GM19193 (cell line): ENCODE results near the gene EXOC4.

Experiments used
- POLR2A ChIP-seq: IDR thresholded peaks from 4 replicates; pipeline ENCODE4 v1.6.1; 2011; ENCODE audit not compliant: insufficient read depth, insufficient read length; ENCODE audit errors: extremely low read depth

EXOC4 gene

DNA sequence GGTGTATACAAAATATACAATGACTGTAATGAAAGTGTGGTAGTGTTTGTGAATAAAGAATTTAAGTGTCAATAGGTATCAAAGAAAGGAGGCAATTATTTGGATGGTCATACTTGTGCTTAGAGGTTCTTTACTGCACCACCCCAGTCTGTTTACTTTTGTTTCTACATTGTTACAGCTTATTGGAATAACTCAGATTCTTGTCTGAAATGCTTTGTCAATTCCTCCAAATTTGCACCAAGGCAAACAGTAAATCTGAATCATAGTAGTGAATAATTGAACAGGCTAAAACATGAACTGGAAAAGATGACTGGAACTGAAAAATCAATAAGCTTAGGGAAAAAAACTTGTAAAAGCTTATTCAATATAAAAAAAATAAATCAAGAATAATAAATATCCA lies 319.2 kb downstream of the EXOC4 start:
- no peak for TF ChIP-seq POLR2A

DNA sequence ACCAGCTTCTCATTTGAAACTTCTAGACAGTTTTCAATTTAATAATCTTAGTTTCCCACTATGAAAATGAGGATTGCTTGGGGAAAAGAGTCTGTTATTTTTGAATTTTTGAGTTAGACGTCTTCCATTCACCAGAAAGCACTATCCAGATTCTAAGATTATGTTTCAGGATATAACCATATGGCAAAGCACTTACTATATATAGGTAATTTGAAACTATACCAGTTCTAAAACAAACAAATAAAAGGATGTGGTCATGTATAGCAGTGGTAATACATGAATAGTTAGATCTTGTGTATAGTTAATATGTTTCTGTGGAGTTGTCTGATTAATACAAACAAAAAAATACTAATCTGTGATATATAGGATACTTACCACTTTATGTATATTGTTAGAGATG lies 320.0 kb downstream of the EXOC4 start:
- TF ChIP-seq POLR2A = no peak

GRCh38 chr7:133573554-133574265 lies 320.8 kb downstream of the EXOC4 start:
- no peak for TF ChIP-seq POLR2A

GRCh38 chr7:133575726-133576440 lies 323.0 kb downstream of the EXOC4 start:
- no peak for TF ChIP-seq POLR2A

- no peak for TF ChIP-seq POLR2A
Observed at GRCh38 chr7:133576612-133577168, 323.8 kb downstream of the EXOC4 start.

- no peak for TF ChIP-seq POLR2A
Observed at GRCh38 chr7:133582766-133583523, 330.1 kb downstream of the EXOC4 start.

DNA sequence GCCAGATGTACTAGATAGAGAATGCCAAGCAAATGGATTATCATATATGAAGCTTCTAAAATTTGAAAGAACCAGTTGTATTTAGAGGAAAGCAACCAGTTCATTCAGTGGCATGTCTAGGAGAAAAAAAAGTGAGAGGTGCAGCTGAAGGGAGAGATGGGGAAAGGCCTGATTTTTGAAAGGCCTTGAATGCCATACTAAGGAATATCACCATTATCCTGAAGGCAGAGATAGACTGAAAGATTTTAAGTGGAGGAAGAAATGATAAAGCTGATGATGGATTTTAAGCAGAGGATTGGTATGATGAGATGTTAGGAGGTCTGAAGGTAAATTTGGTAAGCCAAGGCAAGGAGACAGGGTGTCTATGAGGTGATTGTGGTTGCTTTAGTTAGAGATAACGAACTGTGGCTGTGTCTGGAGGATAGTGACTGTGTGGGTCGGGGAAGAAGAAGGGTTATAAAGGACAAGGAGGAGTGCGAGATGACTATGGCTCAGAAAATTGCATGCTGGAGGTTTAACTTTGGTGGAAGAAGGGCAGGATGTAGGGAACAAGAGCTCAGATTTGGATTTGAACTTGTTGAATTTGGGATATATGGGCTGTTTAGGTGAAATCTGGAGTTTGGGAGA lies 330.8 kb downstream of the EXOC4 start:
- no peak for TF ChIP-seq POLR2A

GRCh38 chr7:133584956-133585668 lies 332.2 kb downstream of the EXOC4 start:
- TF ChIP-seq POLR2A = no peak

GRCh38 chr7:133586253-133586652 lies 333.4 kb downstream of the EXOC4 start:
- TF ChIP-seq POLR2A = no peak

DNA sequence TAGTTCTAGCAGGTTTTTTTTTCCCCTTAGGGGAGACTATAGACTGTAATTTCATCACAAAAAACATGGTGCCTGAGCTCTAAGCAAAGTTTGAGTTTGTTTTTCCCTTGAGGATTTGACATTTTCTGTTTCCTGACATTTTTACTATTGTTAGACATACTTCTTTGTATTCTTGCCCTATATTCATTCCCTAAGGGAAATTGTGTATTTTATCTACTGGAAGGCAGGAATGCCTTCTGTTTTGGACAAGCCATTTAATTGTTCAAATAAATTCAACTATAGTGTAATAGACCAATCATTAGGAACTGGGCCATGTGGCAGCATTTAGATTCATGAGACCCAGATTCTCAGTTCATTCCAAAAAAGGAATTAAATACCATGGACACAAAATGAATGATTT lies 335.0 kb downstream of the EXOC4 start:
- no peak for TF ChIP-seq POLR2A

- no peak for TF ChIP-seq POLR2A
Observed at GRCh38 chr7:133590795-133591194, 337.9 kb downstream of the EXOC4 start.

GRCh38 chr7:133591704-133592340 lies 338.9 kb downstream of the EXOC4 start:
- no peak for TF ChIP-seq POLR2A

DNA sequence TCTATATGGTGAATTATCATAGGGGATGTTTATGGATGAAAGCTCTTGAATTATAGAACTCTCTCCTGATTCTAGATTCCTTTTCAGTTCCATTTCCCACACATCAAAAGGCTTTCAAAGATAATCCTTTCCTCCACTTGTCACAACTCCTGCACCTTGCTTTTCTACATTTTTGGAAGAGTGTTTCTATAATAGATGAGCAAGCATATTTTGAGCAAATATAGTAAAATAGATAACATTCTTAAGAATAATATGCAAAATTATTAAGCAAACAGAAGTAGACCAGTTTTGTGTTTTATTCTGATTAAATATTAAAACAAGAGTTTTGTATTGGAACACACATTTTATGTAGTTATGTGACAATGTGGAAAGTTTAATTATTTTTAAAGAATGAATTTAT lies 340.7 kb downstream of the EXOC4 start:
- no peak for TF ChIP-seq POLR2A

GRCh38 chr7:133601617-133602016 lies 348.7 kb downstream of the EXOC4 start:
- no peak for TF ChIP-seq POLR2A
